Psoas muscle (tissue), 8 donors: ENCODE results near the gene INSYN2A. TPM values are rescaled to one million over a fixed set of nuclear protein-coding genes. Genes with fewer than 3 reads are reported as not detected.

Source experiments
- ATAC-seq, 4 donors: fragments of 200-7000 bp; cut with Tn5 transposase; one replicate each; pipeline ENCODE4 v1.9.1; 2020; ENCODE audit warnings: moderate library complexity in 3 of 4, mild to moderate bottlenecking in 2 of 4
- DNase-seq, 2 donors: peaks; one replicate each; pipeline ENCODE4 v3.0.0-alpha.2; 2020
- H3K27ac ChIP-seq: fragments of 200-600 bp; one replicate; pipeline ENCODE4 v1.8.0; 2022
- H3K27me3 ChIP-seq, 3 donors: fragments of 200-600 bp in 1 of 3; one replicate each; pipeline versions ENCODE4 v1.6.1 to v1.8.0; 2013 to 2022; ENCODE audit warnings: low read length in 2 of 3, mild to moderate bottlenecking in 2 of 3, moderate library complexity in 1 of 3; ENCODE audit not compliant: insufficient read depth in 3 of 3
- H3K36me3 ChIP-seq, 2 donors: fragments of 200-600 bp in 1 of 2; one replicate each; pipeline versions ENCODE4 v1.6.1 to v1.8.0; 2013 to 2022; ENCODE audit warnings: low read depth in 1 of 2, mild to moderate bottlenecking in 1 of 2, moderate library complexity in 1 of 2; ENCODE audit not compliant: insufficient read depth in 1 of 2
- H3K4me1 ChIP-seq: fragments of 200-600 bp; one replicate; pipeline ENCODE4 v1.8.0; 2022
- H3K4me3 ChIP-seq: fragments of 200-600 bp; one replicate; pipeline ENCODE4 v1.8.0; 2022; ENCODE audit warnings: mild to moderate bottlenecking
- H3K9me3 ChIP-seq: fragments of 200-600 bp; one replicate; pipeline ENCODE4 v1.8.0; 2022
- WGBS, 3 donors: extraction: QIAGEN DNeasy Blood & Tissue Kit; methylation state at CpG; one replicate each; pipeline versions ENCODE4 v1.1.6 to v1.1.7; 2013; 5-methylcytosine and 5-hydroxymethylcytosine counted together
- intact Hi-C, 2 donors: fragments of 100-400 bp; cut with DNase I; formaldehyde crosslinking; loops; one replicate each; pipeline versions ENCODE4 v1.11.0 to v1.14.2; 2022
- polyA plus RNA-seq, 3 donors: library from polyadenylated mRNA; stranded (reverse); fragments of 200-250 nt; gene quantifications; one replicate each; pipeline ENCODE4 v1.2.3, GENCODE V29; 2013
- total RNA-seq, 4 donors: library from RNA; stranded (reverse); fragmentation: NEBNext Ultra II Directional in 2 of 4; extraction: Animal tissue kit (Norgen Biotek cat#: 25700) in 2 of 4; gene quantifications; one replicate each; pipeline versions ENCODE4 v1.2.1 to v1.2.4, GENCODE V29; 2021 to 2023
- TF ChIP-seq, protein P1 (sequence below): fragments of 200-600 bp; IDR thresholded peaks from one replicate; pipeline ENCODE4 v1.8.0; 2022; ENCODE audit warnings: antibody characterized with exemption
- donor health status: healthy with polysubstance abuse.
- donor health status: DM: no; HTN: no; CAD: no; lungs with moderate emphysema.
- donor health status: Bipolar disorder and iron deficiency.
- donor health status: healthy.
- donor health status: DM: yes; HTN: yes; CAD: no.
- donor health status: DM: no; HTN: no; CAD: no.
- donor health status: DM: no; HTN: no; CAD: no.
- donor health status: DM: yes; HTN: yes; CAD: no.

Gene INSYN2A
- total and polyA plus RNA-seq, 7 donors = 0.01 to 0.19 (median 0.10) TPM; not detected in 2

GRCh38 chr10:127221281-127221680, 24.9 kb upstream of the INSYN2A start:
- Histone ChIP-seq H3K4me1 (no peaks in the 10 kb centered on the region), H3K27ac (no peak overlapping the region), H3K4me3 (no peak overlapping the region), H3K27me3 (no peaks in the 10 kb centered on the region), H3K36me3 (no peaks in the 10 kb centered on the region), H3K9me3 (no peaks in the 10 kb centered on the region)
- WGBS, 3 donors = 80 to 91% (median 80%) methylated on average over 3 of the region's 3 CpGs
- TF ChIP-seq, protein P1, sequence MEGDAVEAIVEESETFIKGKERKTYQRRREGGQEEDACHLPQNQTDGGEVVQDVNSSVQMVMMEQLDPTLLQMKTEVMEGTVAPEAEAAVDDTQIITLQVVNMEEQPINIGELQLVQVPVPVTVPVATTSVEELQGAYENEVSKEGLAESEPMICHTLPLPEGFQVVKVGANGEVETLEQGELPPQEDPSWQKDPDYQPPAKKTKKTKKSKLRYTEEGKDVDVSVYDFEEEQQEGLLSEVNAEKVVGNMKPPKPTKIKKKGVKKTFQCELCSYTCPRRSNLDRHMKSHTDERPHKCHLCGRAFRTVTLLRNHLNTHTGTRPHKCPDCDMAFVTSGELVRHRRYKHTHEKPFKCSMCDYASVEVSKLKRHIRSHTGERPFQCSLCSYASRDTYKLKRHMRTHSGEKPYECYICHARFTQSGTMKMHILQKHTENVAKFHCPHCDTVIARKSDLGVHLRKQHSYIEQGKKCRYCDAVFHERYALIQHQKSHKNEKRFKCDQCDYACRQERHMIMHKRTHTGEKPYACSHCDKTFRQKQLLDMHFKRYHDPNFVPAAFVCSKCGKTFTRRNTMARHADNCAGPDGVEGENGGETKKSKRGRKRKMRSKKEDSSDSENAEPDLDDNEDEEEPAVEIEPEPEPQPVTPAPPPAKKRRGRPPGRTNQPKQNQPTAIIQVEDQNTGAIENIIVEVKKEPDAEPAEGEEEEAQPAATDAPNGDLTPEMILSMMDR = no peak
- DNase-seq = no peak
- no peak for ATAC-seq
- intact Hi-C loops = no loop called here

DNA sequence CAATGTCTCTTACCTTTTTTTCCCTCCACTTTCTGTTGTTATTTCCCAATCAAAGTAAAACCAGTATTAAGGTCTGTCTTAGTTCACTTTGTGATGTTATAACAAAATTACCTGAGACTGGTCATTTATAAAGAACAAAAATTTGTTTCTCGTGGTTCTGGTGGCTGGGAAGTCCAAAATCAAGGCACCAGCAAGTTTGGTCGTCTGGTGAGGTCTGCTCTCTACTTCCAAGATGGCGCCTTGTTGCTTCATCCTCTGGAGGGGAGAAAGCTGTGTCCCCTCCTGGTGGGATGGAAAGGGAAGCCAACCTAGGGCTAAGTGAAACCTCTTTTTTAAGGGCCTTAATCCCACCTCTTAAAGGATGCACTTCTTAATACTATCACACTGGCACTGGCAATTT, 22.3 kb upstream of the INSYN2A start:
- no peak for ATAC-seq
- Histone ChIP-seq H3K9me3 (no peaks in the 10 kb centered on the region), H3K27ac (no peak overlapping the region), H3K27me3 (no peaks in the 10 kb centered on the region), H3K4me1 (no peaks in the 10 kb centered on the region), H3K36me3 (no peaks in the 10 kb centered on the region), H3K4me3 (no peak overlapping the region)
- 94 to 96% (median 96%) methylated on average over 3 of the region's 3 CpGs for WGBS, 3 donors
- intact Hi-C loops = no loop called here
- no peak for DNase-seq
- TF ChIP-seq, protein P1 = no peak

DNA sequence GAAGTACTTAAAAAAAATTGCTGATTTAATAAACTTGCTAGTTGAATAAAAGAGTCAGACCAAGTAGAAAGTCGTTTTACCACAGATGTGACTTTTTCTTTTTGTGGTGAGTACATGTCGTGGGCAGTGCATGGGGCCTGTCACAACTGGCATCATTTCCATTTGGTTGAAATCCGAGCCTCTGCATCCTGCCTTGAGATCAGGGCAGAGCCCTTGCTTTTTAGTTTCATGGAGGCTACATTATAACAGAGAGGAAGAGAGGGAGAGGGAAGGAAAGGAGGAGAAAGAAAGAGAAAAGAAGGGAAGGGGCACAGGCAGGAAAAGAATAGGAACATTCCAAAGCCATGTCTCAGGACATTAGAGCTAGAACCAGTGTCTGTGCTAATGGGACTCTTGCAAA, 20.4 kb upstream of the INSYN2A start:
- Histone ChIP-seq H3K4me1 (no peaks in the 10 kb centered on the region), H3K9me3 (no peaks in the 10 kb centered on the region), H3K4me3 (no peak overlapping the region), H3K27me3 (no peaks in the 10 kb centered on the region), H3K36me3 (no peaks in the 10 kb centered on the region), H3K27ac (no peak overlapping the region)
- TF ChIP-seq, protein P1 = no peak
- ATAC-seq (no peak), DNase-seq (no peak)
- 29 to 49% (median 33%) methylated on average over 3 of the region's 3 CpGs for WGBS, 3 donors
- intact Hi-C loops = no loop called here

DNA sequence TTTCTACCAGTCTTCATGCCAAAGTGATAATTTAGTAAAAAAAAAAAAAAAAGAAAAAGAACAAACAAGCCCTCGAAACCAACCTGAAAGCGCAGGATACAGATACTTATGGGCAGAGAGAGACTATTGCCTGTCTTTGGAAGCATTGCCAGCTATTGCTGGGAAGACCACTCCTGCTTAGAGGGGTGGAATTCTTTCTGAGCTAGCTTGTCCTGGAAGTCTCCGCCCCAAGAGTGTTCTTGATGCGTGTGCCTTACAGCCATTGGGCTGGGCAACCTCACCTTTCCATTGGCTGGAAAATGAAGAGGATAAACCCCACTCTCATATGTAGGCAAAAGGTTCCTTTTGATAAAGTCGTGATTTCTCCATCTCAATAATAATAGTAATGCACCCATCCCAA, 19.9 kb upstream of the INSYN2A start:
- Histone ChIP-seq H3K36me3 (no peaks in the 10 kb centered on the region), H3K9me3 (no peaks in the 10 kb centered on the region), H3K27ac (no peak overlapping the region), H3K4me1 (no peaks in the 10 kb centered on the region), H3K27me3 (no peaks in the 10 kb centered on the region), H3K4me3 (no peak overlapping the region)
- DNase-seq (no peak), ATAC-seq (no peak)
- WGBS, 3 donors = 92 to 98% (median 92%) methylated on average over 5 of the region's 5 CpGs
- TF ChIP-seq, protein P1 = no peak
- intact Hi-C loops = no loop called here

GRCh38 chr10:127215866-127216265, 19.5 kb upstream of the INSYN2A start:
- H3K36me3 ChIP-seq = no peaks in the 10 kb centered on the region
- ATAC-seq (no peak), DNase-seq (no peak)
- H3K27ac ChIP-seq = no peak overlapping the region
- WGBS, 3 donors = 66 to 72% (median 69%) methylated on average over 4 of the region's 4 CpGs
- no peaks in the 10 kb centered on the region for H3K27me3 ChIP-seq
- H3K4me3 ChIP-seq = no peak overlapping the region
- no peaks in the 10 kb centered on the region for H3K9me3 ChIP-seq
- TF ChIP-seq, protein P1 = no peak
- intact Hi-C loops = no loop called here
- H3K4me1 ChIP-seq = no peaks in the 10 kb centered on the region
